Cardiac fibroblast (primary cell): ENCODE measurements around the gene RNF183.
A peak's percentile ranks its signal among the peaks of the same experiment; 100 is the strongest.
"Not testable (repeated sequence)": the region's sequence is repeated elsewhere in the genome, so short reads cannot be mapped to it uniquely, and the experiment has no call there.

Experiments used
- DNase-seq, 2 donors: peaks; one replicate each; pipeline versions ENCODE4 v3.0.0 to v3.0.0-alpha.2; 2010; ENCODE audit warnings: low read depth in 2 of 2
- H3K4me3 ChIP-seq, 2 donors: replicated peaks in 1 of 2; 1 replicate in 1 of 2; 2 replicates in 1 of 2; pipeline ENCODE4 v1.5.1; 2011; ENCODE audit warnings: low read depth in 2 of 2, low read length in 2 of 2, mild to moderate bottlenecking in 2 of 2, moderate library complexity in 1 of 2
- CTCF ChIP-seq: IDR thresholded peaks from one replicate; pipeline ENCODE4 v1.5.1; 2011; ENCODE audit warnings: low read depth, mild to moderate bottlenecking, low read length, inconsistent platforms

The RNF183 gene

GRCh38 chr9:113298924-113299770, 4.0 kb downstream of the RNF183 start:
- no peak for TF ChIP-seq CTCF
- no peak overlapping the region for H3K4me3 ChIP-seq
- no peak for DNase-seq

GRCh38 chr9:113298311-113298710, 4.9 kb downstream of the RNF183 start:
- DNase-seq: no peak
- TF ChIP-seq CTCF: no peak
- H3K4me3 ChIP-seq: no peak overlapping the region

- no peak for TF ChIP-seq CTCF
- H3K4me3 ChIP-seq: no peak overlapping the region
- no peak for DNase-seq
Observed at GRCh38 chr9:113296796-113297558, 6.2 kb downstream of the RNF183 start.

GRCh38 chr9:113296247-113296646, 6.9 kb downstream of the RNF183 start:
- H3K4me3 ChIP-seq, DNase-seq: not testable (repeated sequence)

- peak in 1 of 2 donors; percentile 17 for DNase-seq
- no peak for TF ChIP-seq CTCF
- no peak overlapping the region for H3K4me3 ChIP-seq
Observed at GRCh38 chr9:113293285-113293878, 9.8 kb downstream of the RNF183 start.

- peak in 1 of 2 donors; percentile 5 for DNase-seq
- H3K4me3 ChIP-seq: no peak overlapping the region
- no peak for TF ChIP-seq CTCF
Observed at GRCh38 chr9:113290052-113290607, 13.0 kb downstream of the RNF183 start.

GRCh38 chr9:113289091-113289490, 14.1 kb downstream of the RNF183 start:
- no peak overlapping the region for H3K4me3 ChIP-seq
- TF ChIP-seq CTCF: no peak
- DNase-seq: no peak
